LHCN-M2 (cell line): ENCODE data around the gene C12orf50. TPM values are rescaled to one million over a fixed set of nuclear protein-coding genes. Genes with fewer than 3 reads are reported as not detected.
"Not testable (repeated sequence)": the region's sequence is repeated elsewhere in the genome, so short reads cannot be mapped to it uniquely, and the experiment has no call there.

ENCODE experiments used
- DNase-seq: peaks from one replicate; pipeline ENCODE4 v3.0.0-alpha.2; 2012; ENCODE audit warnings: low read depth
- polyA plus RNA-seq: library from polyadenylated mRNA; unstranded; fragments of >200 nt; gene quantifications from one replicate; pipeline ENCODE4 v1.2.1, GENCODE V29; 2012; ENCODE audit warnings: missing spikeins
- total RNA-seq: library from RNA; depleted of rRNA; stranded (reverse); fragments of >200 nt; gene quantifications from 2 replicates; pipeline ENCODE4 v1.2.3, GENCODE V29; 2014; rRNA removed

The C12orf50 gene
- total RNA-seq = not detected in 2 replicates
- not detected for polyA plus RNA-seq

- DNase-seq = no peak
These were observed at the start of gene C12orf50 for GRCh38 chr12:88029093-88029665. TSS of gene C12orf50 (minus strand) at chr12:88029401. CDS start at chr12:88026962, 2,439 bp downstream.

- DNase-seq = no peak
These were observed 38.1 kb upstream of the C12orf50 start for GRCh38 chr12:88067301-88067700.

- no peak for DNase-seq
These were observed 34.2 kb upstream of the C12orf50 start for GRCh38 chr12:88063375-88063774.

- no peak for DNase-seq
These were observed 33.3 kb upstream of the C12orf50 start for GRCh38 chr12:88062474-88062873.

GRCh38 chr12:88058719-88059077, 29.5 kb upstream of the C12orf50 start:
- DNase-seq = no peak

- no peak for DNase-seq
These were observed 29.0 kb upstream of the C12orf50 start for GRCh38 chr12:88057994-88058718.

- DNase-seq = no peak
These were observed 27.4 kb upstream of the C12orf50 start for GRCh38 chr12:88056571-88056970.

- DNase-seq = peak; percentile 47
These were observed 23.5 kb upstream of the C12orf50 start for GRCh38 chr12:88052686-88053085.

GRCh38 chr12:88044035-88044434, 14.8 kb upstream of the C12orf50 start:
- DNase-seq = no peak

- DNase-seq = no peak
These were observed 8.6 kb upstream of the C12orf50 start for GRCh38 chr12:88037770-88038169.

- peak; percentile 66 for DNase-seq
These were observed 7.3 kb upstream of the C12orf50 start for GRCh38 chr12:88036353-88036965.

GRCh38 chr12:88035907-88036289, 6.7 kb upstream of the C12orf50 start:
- DNase-seq = no peak

GRCh38 chr12:88035271-88035906, 6.2 kb upstream of the C12orf50 start:
- peak; percentile 83 for DNase-seq

GRCh38 chr12:88031161-88031560, 2.0 kb upstream of the C12orf50 start:
- DNase-seq = not testable (repeated sequence)

- DNase-seq = no peak
These were observed 3.0 kb downstream of the C12orf50 start for GRCh38 chr12:88026196-88026595.

GRCh38 chr12:88017964-88018363, 11.2 kb downstream of the C12orf50 start:
- no peak for DNase-seq

- no peak for DNase-seq
These were observed 13.4 kb downstream of the C12orf50 start for GRCh38 chr12:88015825-88016224.

- no peak for DNase-seq
These were observed 17.4 kb downstream of the C12orf50 start for GRCh38 chr12:88011755-88012154.

- no peak for DNase-seq
These were observed 22.9 kb downstream of the C12orf50 start for GRCh38 chr12:88006351-88006750.

GRCh38 chr12:88001327-88001726, 27.9 kb downstream of the C12orf50 start:
- DNase-seq = no peak

GRCh38 chr12:87995581-87996178, 33.5 kb downstream of the C12orf50 start:
- peak; percentile 73 for DNase-seq

GRCh38 chr12:87991483-87991882, 37.7 kb downstream of the C12orf50 start:
- DNase-seq = no peak
